Measurements from ENCODE around the gene BMP8B.
A peak's percentile ranks its signal among the peaks of the same experiment; 100 is the strongest.

Gene BMP8B

DNA sequence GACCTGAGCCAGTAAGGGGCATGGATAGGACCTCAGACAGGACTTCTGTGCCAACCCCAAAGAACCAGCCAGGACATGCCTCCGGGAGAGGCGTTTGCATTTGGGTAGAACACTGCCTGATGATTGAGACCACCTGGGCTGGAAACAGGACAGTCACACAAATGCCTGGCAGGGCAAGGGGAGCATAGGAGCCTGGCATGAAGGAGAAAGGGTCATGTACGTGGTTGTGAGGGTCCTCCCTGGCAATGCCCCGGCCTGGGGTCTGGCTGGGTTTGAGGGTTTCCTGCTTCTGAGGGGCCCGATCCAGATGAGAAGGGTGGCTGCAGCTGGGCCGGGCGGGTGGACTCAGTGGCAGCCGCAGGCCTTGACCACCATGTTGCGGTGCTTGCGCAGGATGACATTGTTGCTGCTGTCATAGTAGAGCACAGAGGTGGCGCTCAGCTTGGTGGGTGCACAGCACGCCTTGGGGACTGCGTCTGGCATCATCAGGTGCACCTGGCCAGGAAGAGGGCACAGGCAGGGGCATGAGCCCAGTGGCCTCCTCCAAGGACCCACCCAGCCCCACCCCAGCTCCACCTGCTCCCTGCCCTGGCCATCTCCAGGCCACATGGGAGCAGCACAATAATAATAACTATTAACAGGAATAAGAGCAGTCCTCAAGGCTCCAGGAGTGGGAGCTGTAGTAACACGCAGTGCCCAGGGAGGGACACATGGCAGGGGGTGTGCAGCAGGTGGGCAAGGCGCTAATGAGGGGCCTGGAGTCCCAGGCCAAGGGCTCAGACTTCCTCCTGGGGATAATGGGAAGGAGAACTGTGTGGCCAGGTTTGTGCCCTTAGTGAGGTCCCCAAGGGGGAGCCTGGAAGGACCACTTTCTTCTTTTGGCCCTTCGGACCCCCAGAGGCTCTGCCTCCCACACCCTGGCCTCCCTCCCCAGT lies 28.3 kb downstream of the BMP8B start:
- DNase-seq (ENCODE audit: low read depth in 2 of 2): no peak

- no peak for DNase-seq (ENCODE audit: low read depth in 2 of 2)
Measured at GRCh38 chr1:39759436-39759726, 29.3 kb downstream of the BMP8B start.

DNA sequence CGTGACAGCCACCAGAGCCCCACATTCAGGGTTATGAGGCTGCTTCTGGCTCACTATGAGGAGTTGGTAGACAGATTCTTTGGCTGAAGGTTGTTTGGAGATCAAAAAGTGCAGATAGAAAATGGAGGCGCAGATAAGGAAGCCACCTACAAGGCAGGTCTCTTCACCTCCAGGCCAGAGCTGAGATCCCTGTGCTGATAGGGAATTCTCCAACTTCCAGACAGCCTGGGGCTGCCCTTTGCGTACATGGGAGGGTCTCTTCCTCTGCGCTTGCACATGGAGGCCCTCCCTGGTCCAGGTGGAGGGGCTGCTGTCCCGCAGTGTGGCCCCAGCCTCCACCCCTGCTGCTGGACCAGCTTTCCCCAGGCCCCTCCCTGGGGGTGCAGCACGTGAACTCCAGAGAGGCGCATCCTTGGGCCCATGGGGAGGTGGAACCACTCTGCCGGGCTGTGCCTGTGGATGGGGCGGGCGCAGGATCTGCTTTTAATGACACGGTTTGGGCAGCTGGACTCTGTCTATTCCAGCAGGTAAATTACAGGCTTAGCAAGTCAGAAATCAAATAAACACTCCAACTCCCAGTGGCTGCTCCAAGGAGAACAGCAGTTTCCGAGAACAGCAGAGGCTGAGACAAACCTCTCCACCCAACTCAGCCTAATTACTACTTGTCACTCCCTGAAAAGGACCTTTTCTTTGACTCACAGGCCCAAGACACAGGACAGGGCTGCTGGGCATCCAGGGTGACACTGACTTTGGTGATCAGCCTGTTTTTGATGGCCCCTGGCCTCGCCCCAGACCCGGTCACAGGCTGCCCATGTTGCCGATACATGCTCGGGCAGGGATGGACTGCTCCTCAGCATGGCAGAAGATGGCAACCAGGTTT lies 29.9 kb downstream of the BMP8B start:
- DNase-seq (ENCODE audit: low read depth in 2 of 2): no peak

DNA sequence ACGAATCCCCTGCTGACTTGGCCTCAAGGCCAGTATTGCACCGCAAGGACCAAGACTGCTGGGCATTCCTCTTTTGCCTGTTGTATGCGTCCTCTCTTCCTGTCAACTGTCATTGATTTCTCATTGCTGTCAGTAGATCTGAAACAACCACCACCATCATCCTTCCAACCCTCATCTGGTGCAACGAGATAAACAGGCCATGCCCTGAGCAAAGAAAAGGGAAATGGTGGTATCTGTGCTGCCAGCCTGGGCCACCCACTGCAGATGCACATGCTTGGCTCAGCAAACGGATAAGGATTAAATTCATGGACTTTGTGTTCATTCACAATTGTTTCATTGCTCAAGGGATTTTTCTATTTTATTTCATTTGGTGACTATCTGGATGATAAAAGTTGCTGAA lies 31.2 kb downstream of the BMP8B start:
- no peak for DNase-seq (ENCODE audit: low read depth in 2 of 2)

GRCh38 chr1:39755965-39756659 lies 32.6 kb downstream of the BMP8B start:
- no peak for DNase-seq (ENCODE audit: low read depth in 2 of 2)

GRCh38 chr1:39754906-39755504 lies 33.7 kb downstream of the BMP8B start:
- DNase-seq (ENCODE audit: low read depth in 2 of 2): no peak

DNA sequence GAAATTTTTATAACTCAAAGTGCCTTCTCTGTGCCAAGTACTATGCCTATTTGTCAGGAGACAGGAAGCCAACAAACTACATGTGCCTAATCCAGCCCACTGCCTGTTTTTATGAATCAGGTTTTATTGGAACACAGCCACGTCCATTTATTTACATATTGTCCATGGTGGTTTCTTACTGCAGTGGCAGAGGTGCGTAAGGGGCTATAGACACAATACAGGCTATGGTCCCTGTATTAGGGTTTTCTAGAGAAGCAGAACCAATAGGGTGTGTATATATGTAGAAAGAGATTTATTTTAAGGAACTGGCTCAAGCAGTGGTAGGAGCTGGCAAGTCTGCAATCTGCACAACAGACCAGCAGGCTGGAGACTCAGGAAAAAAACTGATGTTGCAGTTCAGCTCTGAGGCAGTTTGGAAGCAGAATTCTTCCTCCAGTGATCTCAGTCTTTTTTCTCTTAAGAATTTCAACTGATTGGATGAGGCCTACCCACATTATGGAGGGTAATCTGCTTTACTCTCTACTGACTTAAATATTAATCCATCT lies 34.6 kb downstream of the BMP8B start:
- no peak for DNase-seq (ENCODE audit: low read depth in 2 of 2)

GRCh38 chr1:39753132-39754025 lies 35.3 kb downstream of the BMP8B start:
- DNase-seq (ENCODE audit: low read depth in 2 of 2): no peak

- no peak for DNase-seq (ENCODE audit: low read depth in 2 of 2)
Measured at GRCh38 chr1:39752703-39753102, 36.0 kb downstream of the BMP8B start.

- no peak for DNase-seq (ENCODE audit: low read depth in 2 of 2)
Measured at GRCh38 chr1:39751595-39751994, 37.1 kb downstream of the BMP8B start.

DNA sequence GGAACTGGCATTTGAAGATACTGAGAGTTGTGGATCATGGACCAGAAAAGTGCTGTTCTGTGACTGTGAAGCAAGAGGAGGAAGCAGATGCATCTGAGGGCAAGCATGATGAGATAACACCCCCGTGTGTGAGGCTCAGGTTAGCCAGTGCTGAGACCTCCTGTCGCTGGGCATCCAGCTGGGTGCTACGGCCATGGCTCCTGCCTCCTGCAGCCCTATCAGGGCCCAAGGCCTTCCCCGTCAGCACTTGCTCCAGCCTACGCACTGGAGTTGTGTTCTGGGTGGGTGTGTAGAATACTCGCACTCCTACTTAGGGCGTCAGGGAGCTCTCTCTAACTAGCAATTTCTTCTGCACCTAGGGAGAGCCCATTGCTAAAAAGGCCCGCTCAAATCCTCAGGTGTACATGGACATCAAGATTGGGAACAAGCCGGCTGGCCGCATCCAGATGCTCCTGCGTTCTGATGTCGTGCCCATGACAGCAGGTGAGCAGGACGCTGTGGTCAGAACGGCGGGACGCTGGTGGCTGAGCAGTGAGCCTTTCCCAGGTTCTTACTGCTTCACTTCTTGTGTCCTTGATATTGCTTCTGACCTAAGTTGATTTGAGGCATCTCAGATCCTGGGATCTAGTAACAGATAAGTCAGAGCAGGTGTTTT lies 43.5 kb downstream of the BMP8B start:
- DNase-seq (ENCODE audit: low read depth in 2 of 2): no peak

DNA sequence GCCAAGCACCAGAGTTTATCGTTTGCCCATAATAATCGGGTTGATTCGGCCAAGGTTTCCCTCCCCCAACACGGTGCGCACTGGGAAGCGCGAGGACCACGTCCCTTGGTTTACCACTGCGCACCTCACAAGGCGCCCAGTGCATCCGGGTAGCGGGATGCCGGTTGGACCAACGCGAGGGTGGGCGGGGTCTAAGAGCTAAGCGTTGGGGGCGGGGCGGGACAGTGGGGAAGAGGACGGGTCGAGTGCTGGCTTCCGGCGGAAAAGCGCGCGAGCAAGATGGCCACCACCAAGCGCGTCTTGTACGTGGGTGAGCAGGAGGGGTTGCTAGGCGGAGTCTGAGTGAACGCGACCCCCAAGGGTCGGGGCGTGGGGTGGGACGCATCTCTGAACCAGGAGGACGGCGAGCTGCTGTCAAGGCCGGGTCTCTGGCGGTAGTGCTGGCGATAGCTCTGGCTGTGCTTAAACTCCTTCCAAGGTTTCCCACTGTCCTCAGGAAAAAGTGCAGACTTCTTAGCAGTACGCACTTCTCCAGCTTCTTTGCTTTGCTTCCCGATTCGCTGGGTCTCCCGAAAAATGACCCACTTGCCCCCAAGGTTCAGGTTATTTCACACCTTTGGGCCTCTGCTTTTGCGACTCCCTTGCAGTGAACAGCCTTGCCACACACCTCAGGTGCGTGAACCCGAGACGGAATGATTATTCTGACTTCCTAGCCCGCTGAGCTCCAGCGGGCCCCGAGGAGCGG lies 49.9 kb downstream of the BMP8B start, which contains the start of gene PPIE:
Gene PPIE, plus strand, starts transcription at position 261 of the 745 bp plus-strand sequence. Its CDS starts 19 bp downstream, at position 280.
- peak; percentile 89 to 92 for DNase-seq (ENCODE audit: low read depth in 2 of 2)

DNA sequence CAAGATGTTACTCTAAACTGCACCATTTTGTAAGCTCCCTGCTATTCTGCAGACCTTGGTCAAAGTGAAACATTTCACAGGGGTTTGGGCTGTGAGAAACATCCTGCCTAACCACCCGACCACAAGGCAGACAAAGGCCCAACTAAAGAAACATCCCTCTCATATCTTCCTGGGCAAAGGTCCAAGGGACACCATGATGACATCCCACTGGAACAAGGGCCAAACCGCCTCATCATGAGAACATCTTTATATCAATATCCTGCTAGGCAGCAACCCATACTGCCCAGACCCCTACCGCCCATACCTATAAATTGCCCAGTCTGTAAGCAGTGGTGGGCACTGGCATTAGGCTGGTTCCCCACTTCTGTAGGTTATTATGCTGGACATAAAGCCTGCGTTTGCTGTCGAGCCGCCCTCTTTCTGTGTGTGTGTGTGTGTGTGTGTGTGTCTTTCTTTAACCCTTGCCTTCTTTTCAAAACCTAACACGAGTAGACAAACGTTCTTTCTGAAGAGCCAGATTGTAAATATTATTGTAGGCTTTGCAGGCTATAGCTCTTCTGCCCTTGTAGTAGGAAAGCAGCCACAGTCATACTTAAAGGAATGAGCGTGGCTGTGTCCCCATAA lies 51.0 kb downstream of the BMP8B start:
- no peak for DNase-seq (ENCODE audit: low read depth in 2 of 2)

- no peak for DNase-seq (ENCODE audit: low read depth in 2 of 2)
Measured at GRCh38 chr1:39735731-39736130, 52.9 kb downstream of the BMP8B start.

DNA sequence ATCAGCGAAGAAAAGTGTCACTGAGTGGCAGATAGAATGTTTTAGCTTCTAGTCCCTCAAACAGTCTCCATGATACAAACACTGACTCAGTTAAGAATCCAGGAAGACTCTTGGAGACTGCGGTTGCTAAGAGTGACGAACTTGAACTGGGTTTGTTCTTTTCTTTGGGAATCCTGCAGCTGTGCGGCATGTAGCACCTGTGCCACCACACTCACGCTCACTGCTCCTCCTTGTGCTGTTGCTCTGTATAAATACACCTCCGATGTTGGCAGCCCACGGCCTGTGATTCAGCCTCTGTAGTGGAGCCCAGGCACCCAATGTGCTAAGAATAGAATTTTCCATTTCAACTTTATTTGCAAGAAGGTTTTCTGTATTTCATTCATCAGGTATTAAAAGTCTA lies 55.5 kb downstream of the BMP8B start:
- no peak for DNase-seq (ENCODE audit: low read depth in 2 of 2)

DNA sequence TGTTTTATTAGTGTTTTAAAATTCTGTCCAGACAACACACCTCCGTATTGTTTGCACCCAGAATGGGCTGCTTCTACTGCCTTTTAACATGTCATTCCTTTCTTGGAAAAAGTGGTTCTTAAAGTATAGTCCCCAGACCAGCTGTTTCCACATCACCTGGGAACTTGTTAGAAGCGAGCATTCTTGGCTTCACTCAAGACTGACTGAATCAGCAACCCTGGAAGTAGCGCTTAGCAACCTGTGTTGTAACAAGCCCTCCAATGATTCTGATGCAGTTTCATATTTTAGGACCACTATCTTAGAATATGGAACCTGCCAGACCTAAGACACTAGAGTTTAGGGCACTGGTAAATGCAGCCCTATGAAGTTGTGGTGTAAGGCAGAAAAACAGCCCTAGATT lies 55.9 kb downstream of the BMP8B start:
- no peak for DNase-seq (ENCODE audit: low read depth in 2 of 2)

GRCh38 chr1:39729842-39730241 lies 58.8 kb downstream of the BMP8B start:
- no peak for DNase-seq (ENCODE audit: low read depth in 2 of 2)

DNA sequence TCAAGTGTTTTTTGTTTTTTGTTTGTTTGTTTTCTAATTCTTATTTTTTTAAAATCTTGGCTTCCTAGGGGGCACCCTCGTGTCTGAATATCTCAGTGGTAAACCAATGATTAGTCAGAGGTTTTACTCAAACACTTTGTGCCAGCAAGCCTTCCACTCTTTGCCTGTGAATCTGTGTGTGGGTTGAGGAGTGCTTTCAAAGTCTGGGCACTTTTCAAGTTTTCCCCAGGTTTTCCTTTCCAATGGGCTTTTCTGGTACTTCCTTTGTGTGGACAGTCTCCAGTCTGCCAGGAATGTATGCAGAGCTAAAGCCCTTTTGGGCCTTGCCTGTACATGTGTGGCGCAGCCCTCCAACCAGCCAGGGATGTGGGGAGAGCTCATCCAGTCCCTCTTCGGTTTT lies 59.6 kb downstream of the BMP8B start:
- DNase-seq (ENCODE audit: low read depth in 2 of 2): no peak

- no peak for DNase-seq (ENCODE audit: low read depth in 2 of 2)
Measured at GRCh38 chr1:39727932-39728317, 60.7 kb downstream of the BMP8B start.

All from stimulated activated CD8-positive, alpha-beta memory T cell treated with anti-CD3 and anti-CD28 coated beads, Interleukin-15, amount 100 ng/mL, for 4 hours (primary cell).